Activated CD8-positive, alpha-beta memory T cell treated with anti-CD3 and anti-CD28 coated beads, Interleukin-2, amount 50 U/mL, for 4 hours (primary cell): ENCODE data around the gene PTPRE.
A peak's percentile ranks its signal among the peaks of the same experiment; 100 is the strongest.

Source experiments
- DNase-seq: peaks from one replicate; pipeline ENCODE4 v3.0.0-alpha.2; 2020

Gene PTPRE

GRCh38 chr10:128105383-128105782, 198.5 kb downstream of the PTPRE start:
- no peak for DNase-seq

GRCh38 chr10:128109707-128110106, 202.8 kb downstream of the PTPRE start:
- DNase-seq = no peak

GRCh38 chr10:128110339-128110738, 203.4 kb downstream of the PTPRE start:
- no peak for DNase-seq

DNA sequence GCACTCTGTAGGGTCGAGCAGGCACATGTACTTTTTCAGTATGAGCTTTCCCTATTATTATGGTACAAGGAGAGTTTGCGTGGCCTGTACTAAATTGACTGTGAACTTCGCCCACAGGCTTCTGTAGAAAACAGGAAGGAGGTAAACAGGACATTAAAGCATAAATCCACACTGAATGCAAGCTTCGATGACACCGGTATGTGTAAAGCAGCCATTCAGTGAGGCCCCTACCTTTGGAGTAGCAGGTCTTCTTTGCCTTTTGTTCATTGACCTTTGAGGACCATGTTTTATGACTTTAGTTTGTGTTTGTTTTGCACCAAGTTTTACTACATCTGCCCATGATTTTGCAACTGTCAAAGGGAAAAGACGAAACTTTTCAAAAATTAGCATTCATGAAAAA, 204.8 kb downstream of the PTPRE start:
- no peak for DNase-seq

DNA sequence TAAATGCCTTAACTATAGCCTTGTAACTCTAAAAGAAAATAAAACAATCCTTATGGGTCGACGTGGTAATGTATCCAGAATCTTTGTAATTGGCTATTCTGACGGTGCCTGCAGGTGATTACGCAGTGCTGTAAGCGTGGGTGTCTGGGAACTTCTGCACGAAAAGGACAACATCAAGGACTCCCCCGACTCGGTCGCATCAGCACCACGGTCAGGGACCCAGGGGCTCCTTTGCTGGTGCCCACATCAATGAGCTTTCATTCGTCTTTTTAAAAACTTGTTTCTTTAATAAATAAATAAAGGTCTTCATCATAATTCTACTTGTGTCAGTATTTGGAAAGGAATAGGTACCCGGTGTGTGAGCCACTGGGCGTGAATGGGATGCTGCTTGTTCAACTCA, 206.1 kb downstream of the PTPRE start:
- no peak for DNase-seq

- no peak for DNase-seq
Measured at GRCh38 chr10:128114901-128115300, 208.0 kb downstream of the PTPRE start.

DNA sequence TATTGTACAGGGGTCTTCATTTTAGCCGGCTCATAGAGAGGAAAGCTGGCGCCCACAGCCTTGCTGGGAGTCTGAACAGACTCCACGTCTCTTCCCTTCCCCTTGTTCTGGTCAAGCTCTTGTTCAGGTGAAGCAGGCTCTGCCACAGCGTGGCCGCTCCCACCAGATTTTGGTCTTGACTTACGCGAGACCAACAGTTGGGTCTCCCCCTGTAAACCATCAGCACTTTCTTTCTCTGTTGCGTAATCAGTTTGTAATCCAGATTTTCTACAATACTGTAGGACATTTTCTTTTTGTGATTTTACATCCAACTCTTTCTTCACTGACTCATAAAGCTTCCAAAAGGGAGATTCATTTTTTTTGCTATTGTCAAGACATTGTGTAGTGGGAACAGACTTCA, 208.5 kb downstream of the PTPRE start:
- no peak for DNase-seq

DNA sequence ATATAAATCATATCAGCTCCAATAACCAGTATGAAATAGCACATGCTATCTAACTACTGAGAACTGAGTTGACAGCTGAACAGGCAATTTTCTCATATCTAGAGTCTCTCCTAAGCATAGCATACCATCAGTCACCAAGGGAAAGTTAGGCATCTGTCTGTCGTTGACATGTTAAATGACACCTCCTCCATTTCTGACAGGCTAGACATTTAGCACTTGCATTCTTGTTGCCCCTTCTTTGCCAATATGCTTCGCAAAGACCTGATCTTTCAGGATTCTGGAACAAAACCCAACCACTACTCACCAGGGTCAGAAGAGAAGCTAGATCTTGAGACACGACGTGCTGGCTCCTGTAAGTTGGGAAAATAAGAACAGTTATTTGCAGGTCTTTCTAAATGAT, 209.3 kb downstream of the PTPRE start:
- no peak for DNase-seq

- no peak for DNase-seq
Measured at GRCh38 chr10:128116851-128117615, 210.1 kb downstream of the PTPRE start.

DNA sequence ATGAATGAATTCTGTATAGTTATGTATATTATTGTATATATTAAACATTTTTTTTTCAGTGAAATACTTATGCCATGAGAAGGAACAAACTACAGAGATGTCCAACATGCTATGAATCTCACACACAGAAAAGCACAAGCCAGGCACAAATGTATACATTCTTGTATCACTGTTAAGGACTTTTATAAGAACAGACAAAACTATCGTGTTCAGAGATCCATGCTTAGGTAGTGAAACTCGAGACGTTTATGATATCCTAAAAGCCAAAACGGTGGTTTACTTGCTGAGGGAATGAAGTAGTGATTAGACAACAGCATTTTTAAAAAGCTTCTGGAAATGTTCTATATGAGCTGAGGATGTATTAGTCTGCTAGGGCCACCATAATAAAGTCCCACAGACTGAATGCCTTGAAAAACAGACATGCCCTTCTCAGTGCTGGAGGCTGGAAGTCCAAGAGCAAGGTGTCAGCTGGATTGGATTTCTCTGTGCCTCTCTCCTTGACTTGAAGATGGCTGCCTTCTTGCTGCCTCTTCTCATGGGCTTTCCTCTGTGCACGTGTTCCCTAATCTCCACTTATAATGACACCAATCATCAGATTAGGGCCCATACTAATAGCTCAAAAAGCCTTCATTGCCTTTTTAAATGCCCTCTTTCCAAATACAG, 215.0 kb downstream of the PTPRE start:
- DNase-seq = no peak

- DNase-seq = no peak
Measured at GRCh38 chr10:128122931-128123330, 216.0 kb downstream of the PTPRE start.

GRCh38 chr10:128123846-128124245, 216.9 kb downstream of the PTPRE start:
- DNase-seq = no peak

DNA sequence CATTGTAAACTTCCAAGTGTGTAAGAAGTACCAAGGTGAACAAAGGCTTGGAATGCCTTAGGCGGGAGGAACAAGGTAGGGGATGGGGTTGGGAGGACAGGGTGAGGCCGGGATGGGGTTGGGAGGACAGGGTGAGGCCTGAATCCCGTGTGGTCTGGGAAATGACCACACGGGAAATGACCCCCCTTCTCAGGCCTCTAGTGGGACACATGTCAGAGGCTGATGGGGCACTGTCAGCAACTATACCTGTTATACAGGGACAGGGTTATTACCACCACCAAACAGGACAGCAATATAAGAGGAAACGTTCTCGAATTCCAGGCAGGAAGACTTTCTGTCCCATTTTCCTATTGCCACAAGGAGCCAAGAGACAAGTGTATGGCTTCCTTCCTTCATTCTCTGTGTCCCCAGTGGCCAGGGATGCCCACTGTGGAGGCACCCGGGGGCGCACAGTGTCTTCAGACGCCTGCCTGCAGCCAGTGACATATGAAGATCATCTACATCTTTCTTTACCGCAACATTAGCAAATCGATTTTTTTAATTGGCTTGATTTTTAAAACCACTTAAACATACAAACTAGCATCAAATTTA, 218.0 kb downstream of the PTPRE start:
- DNase-seq = no peak

DNA sequence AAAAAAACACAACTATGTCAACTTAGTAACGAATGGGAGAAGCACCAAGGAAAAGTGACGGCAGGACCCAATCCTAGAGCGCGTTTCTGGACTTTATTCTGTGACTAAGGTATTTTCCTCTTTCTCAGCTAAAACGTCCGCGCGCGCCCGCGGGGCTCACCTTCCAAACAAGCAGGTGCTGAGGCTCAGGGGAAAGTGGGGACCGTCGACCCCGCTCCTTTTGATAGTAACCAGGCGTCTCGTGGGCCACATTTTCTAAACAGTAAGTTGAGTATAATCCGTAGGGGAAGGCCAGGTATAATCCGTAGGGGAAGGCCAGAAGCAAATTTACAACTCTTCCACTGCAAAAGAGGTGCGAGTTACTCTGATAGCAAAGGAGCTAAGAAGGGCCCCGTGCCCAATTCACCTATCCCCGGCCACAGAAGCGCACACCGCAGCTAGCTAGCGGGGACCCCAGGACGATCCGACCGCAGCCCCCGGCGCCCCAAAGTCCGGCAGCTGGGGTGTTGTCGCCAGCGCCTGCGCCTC, 218.6 kb downstream of the PTPRE start:
- no peak for DNase-seq

- peak; percentile 85 for DNase-seq
Measured at GRCh38 chr10:128125944-128126764, 219.3 kb downstream of the PTPRE start, which contains the start of gene MKI67. TSS of gene MKI67 (minus strand) at chr10:128126423. CDS start at chr10:128125667, 756 bp downstream.

DNA sequence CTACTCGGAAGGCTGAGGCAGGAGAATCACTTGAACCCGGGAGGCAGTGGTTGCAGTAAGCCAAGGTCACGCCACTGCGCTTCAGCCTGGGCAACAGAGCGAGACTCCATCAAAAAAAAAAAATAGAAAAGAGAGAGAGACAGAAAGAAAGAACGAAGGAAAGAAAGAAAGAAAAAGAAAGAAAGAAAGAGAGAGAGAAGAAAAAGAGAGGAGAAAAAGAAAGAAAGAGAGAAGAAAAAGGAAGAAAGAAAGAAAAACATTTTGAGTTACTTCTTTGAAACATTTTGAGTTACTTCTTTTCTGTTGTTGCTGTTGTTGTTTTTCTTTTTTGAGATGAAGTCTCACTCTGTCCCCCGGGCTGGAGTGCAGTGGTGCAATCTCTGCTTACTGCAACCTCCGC, 221.7 kb downstream of the PTPRE start:
- no peak for DNase-seq

DNA sequence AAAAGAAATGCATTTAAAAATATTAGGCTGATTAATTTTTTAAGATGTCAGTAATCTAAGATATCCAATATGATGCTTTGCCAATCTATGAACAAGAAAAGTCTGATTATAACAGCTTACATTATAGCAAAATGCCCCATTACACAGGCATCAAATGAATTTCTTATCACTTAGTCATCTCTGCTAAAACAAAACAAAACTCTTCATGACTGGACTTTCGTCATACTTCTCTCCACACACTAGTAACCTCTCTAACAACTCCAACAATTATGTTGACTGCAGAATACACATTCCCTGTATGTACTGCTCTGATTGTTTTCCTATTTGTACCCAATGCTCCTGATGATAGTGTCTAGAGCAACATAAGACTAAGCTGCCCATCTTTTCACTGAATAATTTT, 223.1 kb downstream of the PTPRE start:
- no peak for DNase-seq
